ENCODE data around the gene PDSS2.

DNA sequence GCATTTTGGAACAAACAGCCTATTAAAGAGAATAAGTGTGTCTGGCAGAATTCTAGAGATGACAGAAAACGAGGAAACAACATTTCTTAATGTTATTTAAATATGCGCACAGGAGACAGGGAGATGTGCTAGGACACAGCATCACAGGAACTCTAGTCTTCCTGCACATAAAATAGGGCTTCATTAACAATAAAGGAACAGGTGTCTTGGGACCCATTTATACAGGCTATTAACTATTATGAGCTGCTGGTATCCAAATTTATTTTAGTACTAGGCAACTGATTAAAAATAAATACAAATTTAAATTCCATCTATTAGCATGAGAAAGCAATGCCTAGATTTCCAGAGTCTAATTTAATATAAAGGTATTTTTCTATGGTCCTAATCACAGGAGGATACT is 102.3 kb downstream of the PDSS2 start:
- TF ChIP-seq CTCF (conservative IDR thresholded peaks at IDR 0.05 in 1 of 2, IDR thresholded peaks at IDR 0.05 in 1 of 2; ENCODE audit: extremely low read depth in 1 of 2, insufficient read depth in 1 of 2, low read depth in 1 of 2, low read length in 2 of 2) (no peak), EZH2 (IDR thresholded peaks at IDR 0.05; ENCODE audit: borderline replicate concordance, low read length) (no peak)

All from mammary epithelial cell (primary cell).